Endodermal cell (in vitro differentiated cells): ENCODE results near the gene PHYKPL. TPM values are rescaled to one million over a fixed set of nuclear protein-coding genes. Genes with fewer than 3 reads are reported as not detected.

Experiments
- DNase-seq: peaks from one replicate; pipeline ENCODE4 v3.0.0-alpha.2; 2017
- H3K27ac ChIP-seq: 2 replicates; pipeline ENCODE4 v1.5.1; 2013; ENCODE audit warnings: mild to moderate bottlenecking, low read depth, low read length, moderate library complexity
- H3K27me3 ChIP-seq: 2 replicates; pipeline ENCODE4 v1.6.1; 2013; ENCODE audit warnings: mild to moderate bottlenecking, low read length, moderate library complexity; ENCODE audit not compliant: insufficient read depth, control insufficient read depth, poor library complexity, severe bottlenecking
- H3K36me3 ChIP-seq: 2 replicates; pipeline ENCODE4 v1.7.0; 2013; ENCODE audit warnings: mild to moderate bottlenecking, low read length, moderate library complexity; ENCODE audit not compliant: control insufficient read depth, insufficient read depth
- H3K4me1 ChIP-seq: one replicate; pipeline ENCODE4 v1.7.0; 2013; ENCODE audit warnings: low read length; ENCODE audit not compliant: control insufficient read depth, insufficient read depth
- H3K4me3 ChIP-seq: 2 replicates; pipeline ENCODE4 v1.5.1; 2013; ENCODE audit warnings: mild to moderate bottlenecking, low read length, moderate library complexity
- H3K9ac ChIP-seq: 2 replicates; pipeline ENCODE4 v1.6.1; 2013; ENCODE audit warnings: mild to moderate bottlenecking, low read length, moderate library complexity; ENCODE audit not compliant: poor library complexity, severe bottlenecking; ENCODE audit errors: extremely low read depth
- H3K9me3 ChIP-seq: 2 replicates; pipeline ENCODE4 v1.6.1; 2013; ENCODE audit warnings: mild to moderate bottlenecking, low read length, moderate library complexity; ENCODE audit not compliant: control insufficient read depth
- H3K27ac Mint-ChIP-seq: 2 replicates; pipeline ENCODE4 v1.8.0; 2020; ENCODE audit warnings: mixed read lengths
- H3K27me3 Mint-ChIP-seq: 2 replicates; pipeline ENCODE4 v1.8.0; 2021; ENCODE audit warnings: mild to moderate bottlenecking, mixed read lengths; ENCODE audit not compliant: insufficient read depth
- H3K36me3 Mint-ChIP-seq: 2 replicates; pipeline ENCODE4 v1.8.0; 2020; ENCODE audit warnings: low read depth, mixed read lengths
- H3K4me1 Mint-ChIP-seq: 2 replicates; pipeline ENCODE4 v1.8.0; 2020; ENCODE audit warnings: mixed read lengths
- H3K4me3 Mint-ChIP-seq: 2 replicates; pipeline ENCODE4 v1.8.0; 2020; ENCODE audit warnings: mild to moderate bottlenecking, moderate library complexity, mixed read lengths
- H3K9me3 Mint-ChIP-seq: 2 replicates; pipeline ENCODE4 v1.8.0; 2020; ENCODE audit warnings: mild to moderate bottlenecking, mixed read lengths
- WGBS, 2 experiments: methylation state at CpG; one replicate each; pipeline versions ENCODE4 v1.1.5 to v1.1.7; 2013; ENCODE audit warnings: missing lambda C conversion rate in 2 of 2, mixed read lengths in 1 of 2; ENCODE audit not compliant: insufficient coverage in 1 of 2, insufficient read length in 1 of 2; 5-methylcytosine and 5-hydroxymethylcytosine counted together
- total RNA-seq, 2 donors: library from RNA; stranded (reverse); fragmentation: NEBNext Ultra II Directional in 1 of 2; extraction: Animal tissue kit (Norgen Biotek cat#: 25700) in 1 of 2; gene quantifications; 2 replicates in 1 of 2; 3 replicates in 1 of 2; pipeline ENCODE4 v1.2.1, GENCODE V29; 2021
- TF ChIP-seq, protein P1 (sequence below): fragments of 200-600 bp; sonication (generic); conservative IDR thresholded peaks from 2 replicates; pipeline ENCODE4 v1.5.0; 2021; ENCODE audit warnings: antibody characterized with exemption, mild to moderate bottlenecking

Gene PHYKPL
- total RNA-seq, 2 donors from 2014 or later: 59.9 to 82.5 TPM

GRCh38 chr5:178170455-178170854 lies 62.1 kb downstream of the PHYKPL start:
- Mint-ChIP-seq H3K27ac (no peak overlapping the region), H3K4me3 (no peak overlapping the region), H3K4me1 (no peaks in the 10 kb centered on the region), H3K36me3 (no peaks in the 10 kb centered on the region), H3K9me3 (no peaks in the 10 kb centered on the region), H3K27me3 (peaks cover 6% of the 10 kb centered on the region)
- Histone ChIP-seq H3K4me1 (no peaks in the 10 kb centered on the region), H3K9ac (no peak overlapping the region), H3K9me3 (no peaks in the 10 kb centered on the region), H3K27me3 (no peaks in the 10 kb centered on the region), H3K27ac (no peak overlapping the region), H3K36me3 (no peaks in the 10 kb centered on the region), H3K4me3 (no peak overlapping the region)
- WGBS, 2 experiments: 60 to 89% methylated on average over 1 of the region's 2 CpGs
- TF ChIP-seq, protein P1, sequence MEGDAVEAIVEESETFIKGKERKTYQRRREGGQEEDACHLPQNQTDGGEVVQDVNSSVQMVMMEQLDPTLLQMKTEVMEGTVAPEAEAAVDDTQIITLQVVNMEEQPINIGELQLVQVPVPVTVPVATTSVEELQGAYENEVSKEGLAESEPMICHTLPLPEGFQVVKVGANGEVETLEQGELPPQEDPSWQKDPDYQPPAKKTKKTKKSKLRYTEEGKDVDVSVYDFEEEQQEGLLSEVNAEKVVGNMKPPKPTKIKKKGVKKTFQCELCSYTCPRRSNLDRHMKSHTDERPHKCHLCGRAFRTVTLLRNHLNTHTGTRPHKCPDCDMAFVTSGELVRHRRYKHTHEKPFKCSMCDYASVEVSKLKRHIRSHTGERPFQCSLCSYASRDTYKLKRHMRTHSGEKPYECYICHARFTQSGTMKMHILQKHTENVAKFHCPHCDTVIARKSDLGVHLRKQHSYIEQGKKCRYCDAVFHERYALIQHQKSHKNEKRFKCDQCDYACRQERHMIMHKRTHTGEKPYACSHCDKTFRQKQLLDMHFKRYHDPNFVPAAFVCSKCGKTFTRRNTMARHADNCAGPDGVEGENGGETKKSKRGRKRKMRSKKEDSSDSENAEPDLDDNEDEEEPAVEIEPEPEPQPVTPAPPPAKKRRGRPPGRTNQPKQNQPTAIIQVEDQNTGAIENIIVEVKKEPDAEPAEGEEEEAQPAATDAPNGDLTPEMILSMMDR: no peak
- no peak for DNase-seq

GRCh38 chr5:178165581-178165980 lies 67.0 kb downstream of the PHYKPL start:
- Histone ChIP-seq H3K4me1 (no peaks in the 10 kb centered on the region), H3K27me3 (peaks cover 27% of the 10 kb centered on the region), H3K9ac (no peak overlapping the region), H3K4me3 (no peak overlapping the region), H3K9me3 (no peaks in the 10 kb centered on the region), H3K36me3 (no peaks in the 10 kb centered on the region), H3K27ac (no peak overlapping the region)
- WGBS, 2 experiments: 96 to 99% methylated on average over 23 to 38 of the region's 38 CpGs
- peak; percentile 40 for DNase-seq
- Mint-ChIP-seq H3K4me3 (no peak overlapping the region), H3K27me3 (peaks cover 40% of the 10 kb centered on the region), H3K4me1 (peaks cover 1% of the 10 kb centered on the region), H3K36me3 (no peaks in the 10 kb centered on the region), H3K9me3 (no peaks in the 10 kb centered on the region), H3K27ac (no peak overlapping the region)
- TF ChIP-seq, protein P1: no peak

GRCh38 chr5:178163772-178164735 lies 68.5 kb downstream of the PHYKPL start:
- DNase-seq: peak; percentile 98
- TF ChIP-seq, protein P1: peak; percentile 99
- H3K9me3 Mint-ChIP-seq: no peaks in the 10 kb centered on the region
- Histone ChIP-seq H3K4me3 (no peak overlapping the region), H3K27ac (no peak overlapping the region), H3K9ac (no peak overlapping the region), H3K9me3 (no peaks in the 10 kb centered on the region), H3K36me3 (no peaks in the 10 kb centered on the region), H3K27me3 (peaks cover 27% of the 10 kb centered on the region), H3K4me1 (no peaks in the 10 kb centered on the region)
- H3K36me3 Mint-ChIP-seq: no peaks in the 10 kb centered on the region
- no peak overlapping the region for H3K27ac Mint-ChIP-seq
- peaks cover 7% of the 10 kb centered on the region for H3K4me1 Mint-ChIP-seq
- H3K4me3 Mint-ChIP-seq: no peak overlapping the region
- WGBS, 2 experiments: 13 to 15% methylated on average over 23 to 33 of the region's 33 CpGs
- peaks cover 40% of the 10 kb centered on the region for H3K27me3 Mint-ChIP-seq
